Heart left ventricle (tissue), 16 donors: ENCODE data around the gene NT5DC2. TPM values are rescaled to one million over a fixed set of nuclear protein-coding genes. Genes with fewer than 3 reads are reported as not detected.
"Not testable (repeated sequence)": the region's sequence is repeated elsewhere in the genome, so short reads cannot be mapped to it uniquely, and the experiment has no call there.

Experiments
- ATAC-seq, 4 donors: fragments of 200-7000 bp; cut with Tn5 transposase; one replicate each; pipeline ENCODE4 v1.9.1; 2020 to 2022; ENCODE audit warnings: moderate library complexity in 4 of 4, mild to moderate bottlenecking in 3 of 4, moderate number of reproducible peaks in 1 of 4
- DNase-seq, 5 donors: peaks; one replicate each; pipeline ENCODE4 v3.0.0-alpha.2; 2020
- H3K27ac ChIP-seq, 12 donors: fragments of 200-600 bp; sonication (generic) in 4 of 12; one replicate each; pipeline versions ENCODE4 v1.5.0 to v1.8.0; 2016 to 2022; ENCODE audit warnings: mild to moderate bottlenecking in 2 of 12
- H3K27me3 ChIP-seq, 9 donors: fragments of 200-600 bp; sonication (generic) in 2 of 9; one replicate each; pipeline versions ENCODE4 v1.5.1 to v1.8.0; 2016 to 2022; ENCODE audit warnings: mild to moderate bottlenecking in 3 of 9
- H3K36me3 ChIP-seq, 9 donors: fragments of 200-600 bp; sonication (generic) in 2 of 9; one replicate each; pipeline versions ENCODE4 v1.5.0 to v1.8.0; 2018 to 2022; ENCODE audit warnings: mild to moderate bottlenecking in 2 of 9
- H3K4me1 ChIP-seq, 12 donors: fragments of 200-600 bp; sonication (generic) in 4 of 12; one replicate each; pipeline versions ENCODE4 v1.5.0 to v1.8.0; 2016 to 2022; ENCODE audit warnings: mild to moderate bottlenecking in 3 of 12
- H3K4me3 ChIP-seq, 12 donors: fragments of 200-600 bp; sonication (generic) in 4 of 12; one replicate each; pipeline versions ENCODE4 v1.5.0 to v1.8.0; 2017 to 2022; ENCODE audit warnings: mild to moderate bottlenecking in 9 of 12, moderate library complexity in 4 of 12
- H3K9me3 ChIP-seq, 12 donors: fragments of 200-600 bp; sonication (generic) in 4 of 12; one replicate each; pipeline versions ENCODE4 v1.5.0 to v1.8.0; 2016 to 2022; ENCODE audit warnings: mild to moderate bottlenecking in 1 of 12
- CTCF ChIP-seq, 12 donors: fragments of 200-600 bp; sonication (generic) in 4 of 12; IDR thresholded peaks; one replicate each; pipeline versions ENCODE4 v1.5.0 to v1.8.0; 2018 to 2022; ENCODE audit warnings: antibody characterized with exemption in 12 of 12, mild to moderate bottlenecking in 5 of 12
- POLR2A ChIP-seq, 2 donors: fragments of 450-650 bp; IDR thresholded peaks; one replicate each; pipeline ENCODE4 v1.6.1; 2017; ENCODE audit warnings: antibody characterized with exemption in 2 of 2, mild to moderate bottlenecking in 2 of 2, moderate library complexity in 2 of 2
- WGBS, 4 donors: extraction: QIAGEN DNeasy Blood & Tissue Kit in 2 of 4; methylation state at CpG; one replicate each; pipeline versions ENCODE4 v1.1.5 to v1.1.7; 2013 to 2018; 5-methylcytosine and 5-hydroxymethylcytosine counted together
- intact Hi-C, 10 donors: fragments of 100-400 bp; cut with DNase I; formaldehyde crosslinking; loops; one replicate each; pipeline versions ENCODE4 v1.11.1 to v1.14.2; 2022
- polyA plus RNA-seq, 2 donors: library from polyadenylated mRNA; stranded (reverse); fragments of 200-250 nt; gene quantifications; one replicate each; pipeline ENCODE4 v1.2.3, GENCODE V29; 2013
- total RNA-seq, 9 donors: library from RNA; depleted of rRNA in 2 of 9; stranded (reverse); fragments of >200 nt in 2 of 9; fragmentation: NEBNext Ultra II Directional in 3 of 9; extraction: Animal tissue kit (Norgen Biotek cat#: 25700) in 3 of 9; gene quantifications; one replicate each; pipeline versions ENCODE4 v1.1.0 to v1.2.4, GENCODE V29; 2016 to 2023
- donor health status: ischemic (EF 13 %, LVEDD 7.1; RV severe dilation, severe dysfunction).
- donor health status: healthy with polysubstance abuse.
- donor health status: DM: no; HTN: yes; CAD: no.
- donor health status: DM: no; HTN: no; CAD: no.
- donor health status: ischemic (EF 25% LVEDD 6.9; RV normal size, moderate dysfunction).
- donor health status: ischemic (EF 25% LVEDD 5.7; RV mildly dilated, moderate dysfunction).
- donor health status: healthy.
- donor health status: DM: yes; HTN: yes; CAD: no.
- donor health status: ischemic (EF 35%, LVEDD 5.7; RV mildly dilated, moderate dysfunction).
- donor health status: nonischemic (EF 11% LVEDD 7.7; RV severe dilation, severe dysfunction).
- donor health status: DM: yes; HTN: yes; CAD: no.
- donor health status: PGD.
- donor health status: ischemic (EF 29% LVEDD 5.4; RV normal size, mild dysfunction).
- donor health status: nonischemic (EF 23%, LVEDD 6.1; RV moderate dilation, normal function).

Gene NT5DC2
- total and polyA plus RNA-seq, 11 donors: 22.8 to 99.6 (median 59.7) TPM

GRCh38 chr3:52528586-52529375 is 4.9 kb downstream of the NT5DC2 start:
- Histone ChIP-seq H3K36me3 (peaks cover 0 to 47% (median 17%) of the 10 kb centered on the region in 9 donors), H3K4me3 (no peak overlapping the region), H3K9me3 (no peaks in the 10 kb centered on the region), H3K27ac (peak overlapping the region in 9 of 12 donors; percentile 17 to 93 (median 89)), H3K4me1 (peaks cover 9 to 87% (median 68%) of the 10 kb centered on the region in 12 donors), H3K27me3 (no peaks in the 10 kb centered on the region)
- ATAC-seq (no peak), DNase-seq (peak; percentile 13 to 63 (median 25))
- intact Hi-C loops: loop anchor here in 3 of 10 donors (5.0 kb wide), 3 partner anchors 36 to 46 kb away; no protein-coding TSS in a partner anchor
- WGBS, 4 donors: 92 to 94% (median 93%) methylated on average over 22 to 25 of the region's 25 CpGs
- TF ChIP-seq CTCF (IDR thresholded peaks at IDR 0.05) (no peak), POLR2A (IDR thresholded peaks at IDR 0.05) (no peak)

GRCh38 chr3:52527732-52528585 is 5.7 kb downstream of the NT5DC2 start:
- intact Hi-C loops: loop anchor here in 3 of 10 donors (5.0 kb wide), 3 partner anchors 36 to 46 kb away; no protein-coding TSS in a partner anchor
- 84 to 98% (median 88%) methylated on average over 15 to 18 of the region's 18 CpGs for WGBS, 4 donors
- ATAC-seq (no peak), DNase-seq (peak in 4 of 5 donors; percentile 7 to 61 (median 23))
- Histone ChIP-seq H3K27ac (peak overlapping the region in 4 of 12 donors; percentile 9 to 91 (median 84)), H3K36me3 (peaks cover 0 to 55% (median 19%) of the 10 kb centered on the region in 9 donors), H3K27me3 (no peaks in the 10 kb centered on the region), H3K4me3 (no peak overlapping the region), H3K4me1 (peaks cover 9 to 83% (median 65%) of the 10 kb centered on the region in 12 donors), H3K9me3 (no peaks in the 10 kb centered on the region)
- TF ChIP-seq CTCF (IDR thresholded peaks at IDR 0.05) (no peak), POLR2A (IDR thresholded peaks at IDR 0.05) (no peak)

DNA sequence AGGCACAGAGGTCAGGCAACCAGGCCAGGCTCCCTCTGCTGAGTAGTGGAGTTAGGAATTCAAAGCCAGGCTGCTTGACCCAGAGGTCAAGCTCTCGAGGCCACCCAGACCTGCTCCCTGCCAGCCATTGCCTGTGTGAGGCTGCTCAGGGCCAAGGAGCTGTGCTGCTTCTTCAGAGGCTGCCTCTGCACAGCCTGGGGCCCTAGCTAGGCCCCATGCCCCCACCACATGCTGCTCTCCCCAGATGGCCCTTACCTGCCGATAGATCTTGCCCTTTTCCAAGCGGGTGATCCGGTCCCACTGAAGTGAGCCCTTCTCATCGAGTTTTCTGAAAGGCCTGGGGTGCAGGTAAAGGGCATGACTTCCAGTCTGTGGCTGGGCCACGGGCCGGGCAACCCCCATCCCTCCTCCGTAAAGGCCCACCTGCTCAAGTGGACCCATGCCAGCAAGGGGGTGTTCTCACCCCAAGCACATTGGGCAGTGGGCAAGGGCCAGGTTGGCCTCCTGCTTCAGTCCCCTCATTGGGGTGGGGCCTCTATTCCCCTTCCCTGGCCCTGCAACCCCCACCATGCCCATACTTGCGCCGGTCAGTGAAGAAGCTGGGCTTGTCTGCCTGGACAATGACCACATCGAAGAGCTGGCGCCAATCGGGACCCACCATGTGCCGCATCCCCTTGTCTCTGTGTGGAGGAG is 6.5 kb downstream of the NT5DC2 start:
- 93 to 96% (median 95%) methylated on average over 14 of the region's 14 CpGs for WGBS, 4 donors
- Histone ChIP-seq H3K9me3 (no peaks in the 10 kb centered on the region), H3K27ac (peak overlapping the region in 7 of 12 donors; percentile 6 to 91 (median 30))

GRCh38 chr3:52526671-52527038 is 7.0 kb downstream of the NT5DC2 start:
- H3K27me3 ChIP-seq, H3K4me3 ChIP-seq, H3K9me3 ChIP-seq, DNase-seq, ATAC-seq: not testable (repeated sequence)
- intact Hi-C loops: loop anchor here in 3 of 10 donors (5.0 kb wide), 3 partner anchors 34 to 44 kb away; no protein-coding TSS in a partner anchor
- peaks cover 0 to 68% (median 19%) of the 10 kb centered on the region in 9 donors for H3K36me3 ChIP-seq
- H3K4me1 ChIP-seq: peaks cover 9 to 70% (median 52%) of the 10 kb centered on the region in 12 donors
- peak overlapping the region in 7 of 12 donors; percentile 21 to 91 (median 76) for H3K27ac ChIP-seq
- 94 to 97% (median 95%) methylated on average over 5 of the region's 5 CpGs for WGBS, 4 donors

More for the DNA sequence above, 6.5 kb downstream of the NT5DC2 start:
- Histone ChIP-seq H3K4me3 (no peak overlapping the region), H3K27me3 (no peaks in the 10 kb centered on the region), H3K36me3 (peaks cover 0 to 63% (median 19%) of the 10 kb centered on the region in 9 donors), H3K4me1 (peaks cover 9 to 76% (median 57%) of the 10 kb centered on the region in 12 donors)
- DNase-seq (peak in 3 of 5 donors; percentile 25 to 49 (median 31)), ATAC-seq (no peak)
- intact Hi-C loops: loop anchor here in 3 of 10 donors (5.0 kb wide), 3 partner anchors 35 to 45 kb away; no protein-coding TSS in a partner anchor
- TF ChIP-seq POLR2A (IDR thresholded peaks at IDR 0.05) (no peak), CTCF (IDR thresholded peaks at IDR 0.05) (no peak)
